BJ (cell line): Measurements from ENCODE around the gene APBA2. TPM values are rescaled to one million over a fixed set of nuclear protein-coding genes. Genes with fewer than 3 reads are reported as not detected.

Experiments used
- CTCF ChIA-PET: fragments of 350-600 bp; formaldehyde crosslinking; extraction: SDS; loops from one replicate; lab custom pipeline; 2021; ENCODE audit warnings: antibody characterized with exemption, inconsistent platforms; lab: Yijun Ruan, JAX
- POLR2A ChIA-PET: fragments of 300-600 bp; sonication (Branson Sonifier 250); formaldehyde crosslinking; extraction: SDS; loops from one replicate; lab custom pipeline; 2021; ENCODE audit warnings: antibody characterized with exemption; lab: Charles Lee
- DNase-seq: peaks from one replicate; pipeline ENCODE4 v3.0.0-alpha.2; 2011; ENCODE audit warnings: low read depth
- H3K27me3 ChIP-seq: 2 replicates; pipeline ENCODE4 v1.6.0; 2011; ENCODE audit warnings: low read length; ENCODE audit not compliant: control insufficient read depth, insufficient read depth
- H3K36me3 ChIP-seq: 2 replicates; pipeline ENCODE4 v1.5.1; 2011; ENCODE audit warnings: low read length; ENCODE audit not compliant: control insufficient read depth, insufficient read depth
- H3K4me3 ChIP-seq: 2 replicates; pipeline ENCODE4 v1.5.1; 2011; ENCODE audit warnings: low read depth, mild to moderate bottlenecking, control low read depth, low read length
- polyA plus RNA-seq: library from polyadenylated mRNA; depleted of rRNA; stranded (reverse); fragments of >200 nt; gene quantifications from 2 replicates; pipeline ENCODE4 v1.2.3, GENCODE V29; 2011
- TF ChIP-seq, protein P1 (sequence below): IDR thresholded peaks from 2 replicates; pipeline ENCODE4 v1.5.1; 2011; ENCODE audit warnings: low read depth, mild to moderate bottlenecking, control low read depth, inconsistent platforms, low read length, moderate library complexity; ENCODE audit not compliant: insufficient read depth

APBA2 gene
- polyA plus RNA-seq, 1 experiment: 15.1 TPM

- no peak for DNase-seq
- TF ChIP-seq, protein P1, sequence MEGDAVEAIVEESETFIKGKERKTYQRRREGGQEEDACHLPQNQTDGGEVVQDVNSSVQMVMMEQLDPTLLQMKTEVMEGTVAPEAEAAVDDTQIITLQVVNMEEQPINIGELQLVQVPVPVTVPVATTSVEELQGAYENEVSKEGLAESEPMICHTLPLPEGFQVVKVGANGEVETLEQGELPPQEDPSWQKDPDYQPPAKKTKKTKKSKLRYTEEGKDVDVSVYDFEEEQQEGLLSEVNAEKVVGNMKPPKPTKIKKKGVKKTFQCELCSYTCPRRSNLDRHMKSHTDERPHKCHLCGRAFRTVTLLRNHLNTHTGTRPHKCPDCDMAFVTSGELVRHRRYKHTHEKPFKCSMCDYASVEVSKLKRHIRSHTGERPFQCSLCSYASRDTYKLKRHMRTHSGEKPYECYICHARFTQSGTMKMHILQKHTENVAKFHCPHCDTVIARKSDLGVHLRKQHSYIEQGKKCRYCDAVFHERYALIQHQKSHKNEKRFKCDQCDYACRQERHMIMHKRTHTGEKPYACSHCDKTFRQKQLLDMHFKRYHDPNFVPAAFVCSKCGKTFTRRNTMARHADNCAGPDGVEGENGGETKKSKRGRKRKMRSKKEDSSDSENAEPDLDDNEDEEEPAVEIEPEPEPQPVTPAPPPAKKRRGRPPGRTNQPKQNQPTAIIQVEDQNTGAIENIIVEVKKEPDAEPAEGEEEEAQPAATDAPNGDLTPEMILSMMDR: no peak
- POLR2A ChIA-PET: no interaction called here
- CTCF ChIA-PET: interaction anchor here (1.2 to 8.2 kb wide), 2 partner anchors 9 to 16 kb away, joined by 4 to 78 read pairs; no protein-coding TSS in a partner anchor
- Histone ChIP-seq H3K27me3 (no peaks in the 10 kb centered on the region), H3K36me3 (no peaks in the 10 kb centered on the region), H3K4me3 (no peak overlapping the region)
These were observed 201.9 kb downstream of the APBA2 start for GRCh38 chr15:29087521-29088285.

GRCh38 chr15:29088666-29089065 lies 202.9 kb downstream of the APBA2 start:
- Histone ChIP-seq H3K4me3 (no peak overlapping the region), H3K36me3 (no peaks in the 10 kb centered on the region), H3K27me3 (no peaks in the 10 kb centered on the region)
- ChIA-PET CTCF (interaction anchor here (1.1 to 8.2 kb wide), 4 partner anchors 8 to 15 kb away, joined by 3 to 78 read pairs (median 11); no protein-coding TSS in a partner anchor), POLR2A (no interaction called here)
- TF ChIP-seq, protein P1: no peak
- DNase-seq: no peak

DNA sequence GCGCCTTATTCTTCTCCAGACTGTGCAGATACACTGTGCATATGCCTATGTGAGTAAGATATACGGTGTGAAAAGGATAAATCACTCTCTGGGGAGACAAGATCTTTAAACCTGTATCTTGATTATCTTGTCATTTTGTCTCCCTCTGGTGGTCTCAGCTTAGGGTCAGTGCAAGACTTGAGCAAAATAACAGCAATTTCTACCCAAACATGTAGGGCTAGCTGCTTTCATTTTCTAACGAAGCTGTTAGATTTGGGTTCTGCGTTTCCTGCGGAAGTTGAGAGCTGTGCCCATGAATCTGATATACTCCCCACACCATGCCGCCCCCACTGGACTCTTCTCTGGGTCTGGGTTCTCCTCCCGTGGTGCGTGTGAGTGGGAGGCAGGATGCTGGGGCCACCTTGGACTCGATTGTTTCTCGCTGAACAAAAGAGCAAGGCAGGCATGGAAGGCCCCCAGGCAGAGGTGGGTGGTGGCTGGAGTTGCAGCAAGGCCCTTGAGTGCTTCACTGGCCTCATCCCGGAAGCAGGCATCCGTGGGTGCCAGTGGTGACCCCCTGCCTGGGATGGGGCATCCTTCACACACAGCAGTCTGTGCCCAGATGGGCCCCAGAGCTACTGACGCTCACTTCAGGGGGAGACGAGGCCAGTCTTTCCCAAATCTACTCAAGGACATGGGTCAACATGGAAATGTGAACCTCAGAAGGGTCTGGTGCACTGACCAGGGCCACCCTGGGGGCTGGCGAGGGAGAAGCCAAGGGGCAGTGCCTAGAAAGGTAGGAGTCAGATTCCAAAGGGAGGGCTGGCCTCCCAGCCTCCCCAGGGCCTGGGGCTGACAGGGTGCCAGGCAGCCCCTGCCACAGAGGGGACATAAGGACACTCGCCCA lies 204.2 kb downstream of the APBA2 start:
- Histone ChIP-seq H3K27me3 (no peaks in the 10 kb centered on the region), H3K36me3 (no peaks in the 10 kb centered on the region), H3K4me3 (no peak overlapping the region)
- ChIA-PET CTCF (interaction anchor here (0.7 to 8.2 kb wide), 14 partner anchors 9 to 206 kb away, joined by 3 to 78 read pairs (median 3); no protein-coding TSS in a partner anchor), POLR2A (interaction anchor here (0.7 kb wide), 1 partner anchor 66 kb away, joined by 3 read pairs; no protein-coding TSS in a partner anchor)
- TF ChIP-seq, protein P1: no peak; the same call in 1 of the 2 replicates
- no peak for DNase-seq

DNA sequence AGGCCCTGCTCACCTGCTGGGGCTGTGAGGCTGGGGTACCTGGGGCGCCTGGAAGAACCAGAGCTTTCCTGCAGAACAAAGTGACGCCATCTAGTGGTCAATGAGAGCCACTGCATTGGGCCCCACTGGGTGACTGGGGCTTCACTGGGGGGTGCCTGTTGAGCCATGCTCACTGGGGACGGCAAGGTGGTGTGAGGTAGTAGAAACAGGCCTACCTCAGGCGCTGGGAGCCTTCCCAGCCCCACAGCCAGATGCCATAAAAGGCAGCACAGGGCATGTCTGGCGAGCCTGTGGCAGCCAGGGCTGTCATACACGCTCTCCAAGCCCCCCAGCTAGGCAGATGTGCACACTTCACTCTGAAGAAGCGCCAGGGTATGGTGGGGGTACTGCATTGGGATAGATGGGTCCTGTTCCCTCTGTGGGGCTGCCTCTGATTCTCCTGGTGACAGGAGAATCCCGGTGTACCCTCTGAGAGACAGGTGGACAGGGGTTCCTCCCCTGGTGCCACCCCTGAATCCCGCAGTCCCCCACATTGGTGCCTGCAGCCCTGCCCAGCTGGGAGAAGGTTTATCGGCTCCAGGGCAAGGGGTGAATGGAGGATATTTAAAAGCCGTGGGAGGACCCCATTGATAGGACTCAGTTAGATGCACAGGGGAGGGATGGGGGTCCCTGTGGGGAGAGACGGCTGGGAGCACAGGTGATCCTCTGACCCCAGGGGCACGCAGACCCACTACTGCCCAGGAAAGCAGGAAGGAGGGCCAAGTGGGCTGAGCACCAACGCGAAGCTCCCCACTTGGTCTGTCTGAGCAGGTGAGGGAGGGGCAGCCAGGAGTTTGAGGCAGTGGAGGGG lies 205.1 kb downstream of the APBA2 start:
- Histone ChIP-seq H3K27me3 (no peaks in the 10 kb centered on the region), H3K4me3 (no peak overlapping the region), H3K36me3 (no peaks in the 10 kb centered on the region)
- DNase-seq: no peak
- ChIA-PET POLR2A (no interaction called here), CTCF (interaction anchor here (0.8 to 8.2 kb wide), 14 partner anchors 9 to 217 kb away, joined by 3 to 78 read pairs (median 4); no protein-coding TSS in a partner anchor)
- TF ChIP-seq, protein P1: peak; percentile 80
